Stomach smooth muscle (tissue), 2 donors: ENCODE measurements around the gene LEKR1.
"Not testable (repeated sequence)": the region's sequence is repeated elsewhere in the genome, so short reads cannot be mapped to it uniquely, and the experiment has no call there.

Experiments
- H3K27ac ChIP-seq: one replicate; pipeline ENCODE4 v1.7.0; 2013; ENCODE audit warnings: mild to moderate bottlenecking, low read length, inconsistent platforms
- H3K27me3 ChIP-seq, 2 donors: one replicate each; pipeline ENCODE4 v1.7.0; 2013; ENCODE audit warnings: low read length in 2 of 2; ENCODE audit not compliant: insufficient read depth in 2 of 2, control insufficient read depth in 1 of 2
- H3K36me3 ChIP-seq, 2 donors: one replicate each; pipeline ENCODE4 v1.7.0; 2013; ENCODE audit warnings: low read length in 2 of 2; ENCODE audit not compliant: control insufficient read depth in 2 of 2, insufficient read depth in 2 of 2
- H3K4me1 ChIP-seq: one replicate; pipeline ENCODE4 v1.7.0; 2013; ENCODE audit warnings: low read length; ENCODE audit not compliant: control insufficient read depth, insufficient read depth
- H3K4me3 ChIP-seq, 2 donors: one replicate each; pipeline ENCODE4 v1.7.0; 2013; ENCODE audit warnings: low read length in 2 of 2
- H3K9ac ChIP-seq, 2 donors: one replicate each; pipeline ENCODE4 v1.7.0; 2013; ENCODE audit warnings: low read length in 2 of 2, mild to moderate bottlenecking in 1 of 2
- H3K9me3 ChIP-seq, 2 donors: one replicate each; pipeline ENCODE4 v1.7.0; 2013; ENCODE audit warnings: low read length in 2 of 2; ENCODE audit not compliant: control insufficient read depth in 2 of 2
- donor health status: healthy.
- donor health status: Pancreatic carcinoma.

LEKR1 gene

GRCh38 chr3:156906275-156906674, 80.1 kb downstream of the LEKR1 start:
- Histone ChIP-seq H3K9ac (no peak overlapping the region), H3K4me1 (no peaks in the 10 kb centered on the region), H3K36me3 (no peaks in the 10 kb centered on the region), H3K27me3 (no peaks in the 10 kb centered on the region), H3K9me3 (no peaks in the 10 kb centered on the region), H3K27ac (no peak overlapping the region), H3K4me3 (no peak overlapping the region)

DNA sequence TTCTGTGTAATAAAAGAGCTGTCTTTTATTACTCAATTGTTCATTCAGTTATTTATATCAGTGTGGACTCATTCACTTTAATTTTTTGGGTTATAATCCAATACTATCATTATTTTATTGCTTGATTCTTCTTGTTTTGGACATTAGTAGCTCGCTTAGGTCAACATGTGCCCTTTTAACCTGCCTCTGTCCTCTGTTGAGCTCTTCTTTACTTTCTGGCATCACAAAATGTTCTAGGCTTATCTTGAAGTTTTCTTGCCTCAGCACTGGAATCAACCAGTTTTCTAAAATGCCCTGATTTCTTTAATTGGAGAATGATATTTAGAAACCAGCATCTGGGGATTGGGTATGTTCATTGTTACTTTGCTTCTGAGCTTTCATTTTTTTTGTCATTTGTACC, 82.2 kb downstream of the LEKR1 start:
- Histone ChIP-seq H3K9ac (no peak overlapping the region), H3K27me3 (no peaks in the 10 kb centered on the region), H3K4me1 (no peaks in the 10 kb centered on the region), H3K36me3 (no peaks in the 10 kb centered on the region), H3K9me3 (no peaks in the 10 kb centered on the region), H3K4me3 (no peak overlapping the region), H3K27ac (no peak overlapping the region)

GRCh38 chr3:156910022-156910421, 83.9 kb downstream of the LEKR1 start:
- Histone ChIP-seq H3K4me3 (no peak overlapping the region), H3K36me3 (no peaks in the 10 kb centered on the region), H3K27me3 (no peaks in the 10 kb centered on the region), H3K4me1 (no peaks in the 10 kb centered on the region), H3K9me3 (no peaks in the 10 kb centered on the region), H3K9ac (no peak overlapping the region), H3K27ac (no peak overlapping the region)

DNA sequence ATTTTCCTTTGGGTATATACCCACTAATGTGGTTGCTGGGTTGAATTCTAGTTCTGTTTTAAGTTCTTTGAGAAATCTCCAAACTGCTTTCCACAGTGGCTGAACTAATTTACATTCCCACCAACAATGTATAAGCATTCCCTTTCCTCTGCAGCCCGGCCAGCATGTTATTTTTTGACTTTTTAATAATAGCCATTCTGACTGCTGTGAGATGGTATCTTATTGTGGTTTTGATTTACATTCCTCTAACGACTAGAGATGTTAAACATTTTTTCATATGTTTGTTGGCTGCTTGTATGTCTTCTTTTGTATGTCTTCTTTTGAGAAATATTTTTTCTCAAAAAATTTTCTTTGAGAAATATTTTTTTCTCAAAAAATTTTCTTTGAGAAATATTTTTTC, 84.7 kb downstream of the LEKR1 start:
- not testable (repeated sequence) for H3K27me3 ChIP-seq, H3K27ac ChIP-seq, H3K4me1 ChIP-seq, H3K36me3 ChIP-seq, H3K9ac ChIP-seq, H3K4me3 ChIP-seq, H3K9me3 ChIP-seq

DNA sequence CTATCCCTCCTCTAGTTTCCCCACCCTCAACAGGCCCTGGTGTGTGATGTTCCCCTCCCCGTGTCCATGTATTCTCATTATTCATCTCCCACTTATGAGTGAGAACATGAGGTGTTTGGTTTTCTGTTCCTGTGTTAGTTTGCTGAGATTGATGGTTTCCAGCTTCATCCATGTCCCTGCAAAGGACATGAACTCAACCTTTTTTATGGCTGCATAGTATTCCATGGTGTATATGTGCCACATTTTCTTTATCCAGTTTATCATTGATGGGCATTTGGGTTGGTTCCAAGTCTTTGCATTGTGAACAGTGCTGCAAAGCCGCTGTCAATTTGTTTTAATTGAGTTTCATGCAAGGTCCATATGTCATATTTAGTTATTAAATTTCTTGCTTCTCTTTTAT, 88.1 kb downstream of the LEKR1 start:
- H3K27me3 ChIP-seq, H3K9ac ChIP-seq, H3K9me3 ChIP-seq, H3K4me3 ChIP-seq, H3K36me3 ChIP-seq, H3K4me1 ChIP-seq, H3K27ac ChIP-seq: not testable (repeated sequence)

DNA sequence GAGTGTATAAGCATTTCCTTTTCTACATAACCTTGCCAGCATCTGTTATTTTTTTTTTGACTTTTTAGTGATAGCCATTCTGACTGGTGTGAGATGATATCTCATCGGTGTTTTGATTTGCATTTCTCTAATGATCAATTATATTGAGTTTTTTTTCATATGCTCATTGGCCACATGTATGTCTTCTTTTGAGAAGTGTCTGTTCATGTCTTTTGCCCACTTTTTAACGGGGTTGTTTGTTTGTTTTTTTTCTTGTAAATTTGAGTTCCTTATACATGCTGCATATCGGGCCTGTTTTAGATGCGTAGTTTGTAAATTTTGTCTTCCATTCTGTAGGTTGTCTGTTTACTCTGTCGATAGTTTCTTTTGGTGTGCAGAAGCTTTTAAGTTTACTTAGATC, 89.2 kb downstream of the LEKR1 start:
- no peak overlapping the region for H3K4me3 ChIP-seq
- H3K27ac ChIP-seq = no peak overlapping the region
- no peaks in the 10 kb centered on the region for H3K27me3 ChIP-seq
- no peaks in the 10 kb centered on the region for H3K36me3 ChIP-seq
- H3K9ac ChIP-seq = no peak overlapping the region
- no peaks in the 10 kb centered on the region for H3K9me3 ChIP-seq
- no peaks in the 10 kb centered on the region for H3K4me1 ChIP-seq

DNA sequence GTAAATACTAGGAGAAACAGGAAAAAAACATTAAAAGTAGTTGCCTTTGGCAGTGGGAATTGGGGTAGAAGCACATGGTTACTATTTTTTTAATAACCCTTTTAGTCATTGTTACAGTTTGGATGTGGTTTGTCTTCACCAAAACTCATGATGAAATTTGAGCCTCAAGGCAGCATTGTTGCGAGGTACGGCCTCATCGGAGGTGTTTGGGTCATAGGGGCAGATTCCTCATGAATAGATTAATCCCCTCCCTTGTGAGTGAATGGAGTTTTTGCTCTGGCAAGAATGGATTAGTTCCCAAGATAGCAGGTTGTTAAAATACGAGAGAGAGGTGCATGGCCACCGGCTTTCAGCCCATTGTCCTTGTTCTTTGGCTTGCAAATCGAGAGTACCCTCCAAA, 92.6 kb downstream of the LEKR1 start:
- no peak overlapping the region for H3K27ac ChIP-seq
- no peaks in the 10 kb centered on the region for H3K36me3 ChIP-seq
- no peaks in the 10 kb centered on the region for H3K27me3 ChIP-seq
- no peaks in the 10 kb centered on the region for H3K9me3 ChIP-seq
- H3K4me1 ChIP-seq = no peaks in the 10 kb centered on the region
- no peak overlapping the region for H3K9ac ChIP-seq
- no peak overlapping the region for H3K4me3 ChIP-seq

- Histone ChIP-seq H3K27me3 (no peaks in the 10 kb centered on the region), H3K9ac (no peak overlapping the region), H3K4me3 (no peak overlapping the region), H3K36me3 (no peaks in the 10 kb centered on the region), H3K4me1 (no peaks in the 10 kb centered on the region), H3K27ac (no peak overlapping the region), H3K9me3 (no peaks in the 10 kb centered on the region)
Observed at GRCh38 chr3:156919818-156920217, 93.7 kb downstream of the LEKR1 start.

GRCh38 chr3:156920399-156920798, 94.2 kb downstream of the LEKR1 start:
- H3K27ac ChIP-seq = no peak overlapping the region
- H3K36me3 ChIP-seq = no peaks in the 10 kb centered on the region
- H3K9me3 ChIP-seq = no peaks in the 10 kb centered on the region
- no peaks in the 10 kb centered on the region for H3K4me1 ChIP-seq
- no peaks in the 10 kb centered on the region for H3K27me3 ChIP-seq
- H3K4me3 ChIP-seq = no peak overlapping the region
- H3K9ac ChIP-seq = no peak overlapping the region

- H3K9me3 ChIP-seq = no peaks in the 10 kb centered on the region
- H3K27me3 ChIP-seq = no peaks in the 10 kb centered on the region
- H3K4me3 ChIP-seq = no peak overlapping the region
- H3K4me1 ChIP-seq = no peaks in the 10 kb centered on the region
- H3K27ac ChIP-seq = no peak overlapping the region
- H3K36me3 ChIP-seq = no peaks in the 10 kb centered on the region
- H3K9ac ChIP-seq = no peak overlapping the region
Observed at GRCh38 chr3:156923349-156923748, 97.2 kb downstream of the LEKR1 start.

- no peak overlapping the region for H3K27ac ChIP-seq
- H3K4me1 ChIP-seq = no peaks in the 10 kb centered on the region
- H3K9me3 ChIP-seq = no peaks in the 10 kb centered on the region
Observed at GRCh38 chr3:156938724-156939123, 112.6 kb downstream of the LEKR1 start.

DNA sequence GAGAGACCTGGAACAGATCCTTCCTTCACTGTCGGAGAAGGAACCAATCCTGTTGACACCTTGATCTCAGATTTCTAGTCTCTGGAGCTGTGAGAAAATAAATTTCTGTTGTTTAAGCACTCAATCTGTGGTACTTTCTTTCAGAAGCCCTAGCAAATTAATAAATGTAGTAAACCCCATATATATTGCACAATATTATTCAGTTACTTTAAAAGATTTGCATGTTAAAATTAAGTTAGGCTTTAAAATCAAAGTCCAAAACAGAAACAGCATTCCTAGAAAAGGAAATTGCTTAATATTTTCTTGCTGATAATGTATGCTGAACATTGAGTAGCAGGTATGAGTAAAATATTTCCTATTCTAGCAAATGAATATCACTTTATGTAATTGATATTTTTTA, 113.2 kb downstream of the LEKR1 start:
- Histone ChIP-seq H3K9ac (no peak overlapping the region), H3K4me1 (no peaks in the 10 kb centered on the region), H3K27me3 (no peaks in the 10 kb centered on the region), H3K27ac (no peak overlapping the region), H3K36me3 (no peaks in the 10 kb centered on the region), H3K4me3 (no peak overlapping the region), H3K9me3 (no peaks in the 10 kb centered on the region)

More at GRCh38 chr3:156938724-156939123, 112.6 kb downstream of the LEKR1 start:
- Histone ChIP-seq H3K27me3 (no peaks in the 10 kb centered on the region), H3K4me3 (no peak overlapping the region), H3K36me3 (no peaks in the 10 kb centered on the region), H3K9ac (no peak overlapping the region)
